ENCODE data around the gene ZNF584.
A peak's percentile ranks its signal among the peaks of the same experiment; 100 is the strongest.
"Not testable (repeated sequence)": the region's sequence is repeated elsewhere in the genome, so short reads cannot be mapped to it uniquely, and the experiment has no call there.

ZNF584 gene

DNA sequence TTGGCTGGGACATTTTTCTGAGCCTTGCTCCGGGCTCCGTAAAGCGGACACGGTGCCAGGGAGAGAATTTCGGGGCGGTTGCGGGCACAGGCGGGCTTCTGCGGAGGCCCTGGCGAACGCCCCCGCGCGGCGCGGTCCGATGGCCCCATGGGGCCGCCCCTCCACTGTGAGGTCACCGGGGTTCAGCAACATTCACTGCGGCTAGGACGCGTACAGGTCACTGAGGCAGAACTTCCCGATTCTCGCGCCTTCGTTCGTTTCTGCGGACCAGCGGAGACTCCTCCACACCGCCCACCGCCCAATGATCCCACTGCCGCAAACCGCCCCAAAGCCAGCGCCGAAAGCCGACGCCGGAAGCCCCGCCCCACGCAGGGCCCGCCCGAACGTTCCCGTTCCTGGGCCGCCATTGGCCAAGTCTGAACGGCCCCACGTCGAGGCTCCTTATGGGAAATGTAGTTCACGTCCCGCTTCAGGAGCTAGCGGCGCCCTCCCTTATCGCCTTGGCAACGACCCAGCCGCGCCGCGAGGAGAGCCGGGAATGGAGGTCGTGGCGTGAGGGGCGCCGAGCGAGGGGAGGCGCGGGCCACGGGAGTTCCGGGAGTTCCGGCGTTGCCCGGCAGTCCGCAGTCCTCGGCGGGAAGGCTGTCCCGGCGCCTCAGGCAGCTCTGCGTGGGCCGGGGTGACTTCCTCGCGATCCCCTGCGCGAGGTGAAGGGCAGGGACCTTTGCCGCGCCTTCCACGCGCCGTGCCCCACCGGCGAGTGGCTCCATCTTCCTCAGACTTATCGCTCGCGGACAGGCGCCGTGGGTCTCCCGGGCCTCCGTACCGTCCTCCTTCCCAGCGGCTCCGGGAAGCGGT lies at the start of gene ZNF584:
Gene ZNF584 (plus strand): TSS at position 498 of the 858 bp plus-strand sequence. CDS start 499 bp downstream, outside the sequence.
- peak; percentile 97 for DNase-seq

DNA sequence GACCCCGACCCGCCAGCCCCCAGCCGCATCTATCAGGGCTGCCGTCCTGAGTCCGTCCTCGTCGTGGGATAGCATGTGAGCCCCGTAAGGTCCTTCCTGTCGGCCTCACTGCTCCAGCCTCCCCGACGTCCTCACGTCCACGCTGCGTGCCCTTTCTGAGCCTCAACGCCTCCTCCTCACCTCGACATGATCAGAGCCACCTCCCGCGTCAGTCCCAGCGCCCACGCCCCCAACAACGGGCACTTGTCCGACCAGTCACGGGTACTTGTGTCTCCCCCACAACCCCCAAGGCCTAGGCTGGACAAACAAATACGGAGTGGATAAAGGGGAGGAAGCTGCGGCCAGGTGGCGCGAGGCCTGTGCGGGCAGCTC lies 46.6 kb upstream of the ZNF584 start:
- peak; percentile 84 for DNase-seq

DNA sequence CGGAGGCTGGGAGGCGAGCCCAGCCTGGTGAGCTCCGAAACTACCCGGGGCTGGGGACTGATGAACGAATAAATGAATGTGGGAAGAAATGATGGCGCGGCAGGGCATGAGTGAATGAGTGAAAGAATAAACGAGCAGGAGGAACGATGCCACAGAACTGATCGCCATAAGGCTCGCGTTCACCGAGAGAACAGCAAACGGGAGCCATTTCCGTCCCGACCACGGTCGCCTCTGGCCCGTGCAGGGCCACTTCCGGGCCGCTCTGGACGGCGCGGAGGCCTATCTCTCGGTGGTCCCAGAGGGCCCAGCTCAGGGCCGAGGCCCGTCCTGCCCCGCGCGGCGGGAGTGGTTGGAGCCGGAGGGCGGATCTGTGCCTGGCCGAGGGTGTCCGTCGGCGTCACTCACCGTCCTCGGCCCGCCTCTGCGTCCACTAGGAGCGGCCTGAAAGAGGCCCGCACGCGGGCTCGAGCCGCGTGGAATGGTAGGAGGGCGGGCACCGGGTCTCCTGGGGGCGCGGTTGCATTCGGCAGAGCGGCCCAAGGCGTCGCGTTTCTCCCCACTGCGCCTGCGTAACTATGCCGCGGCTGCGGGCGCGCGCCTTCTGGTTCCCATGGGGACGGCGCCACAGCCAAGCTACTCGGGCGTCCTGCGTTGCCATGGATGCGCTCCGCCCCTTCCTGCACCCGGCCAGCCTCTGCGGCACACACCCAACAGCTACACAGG lies 46.0 kb upstream of the ZNF584 start, which contains the start of gene ZNF497:
Gene ZNF497 (minus strand): TSS at position 480 of the 723 bp plus-strand sequence. CDS start 5,116 bp downstream, outside the sequence.
- DNase-seq = peak; percentile 98

DNA sequence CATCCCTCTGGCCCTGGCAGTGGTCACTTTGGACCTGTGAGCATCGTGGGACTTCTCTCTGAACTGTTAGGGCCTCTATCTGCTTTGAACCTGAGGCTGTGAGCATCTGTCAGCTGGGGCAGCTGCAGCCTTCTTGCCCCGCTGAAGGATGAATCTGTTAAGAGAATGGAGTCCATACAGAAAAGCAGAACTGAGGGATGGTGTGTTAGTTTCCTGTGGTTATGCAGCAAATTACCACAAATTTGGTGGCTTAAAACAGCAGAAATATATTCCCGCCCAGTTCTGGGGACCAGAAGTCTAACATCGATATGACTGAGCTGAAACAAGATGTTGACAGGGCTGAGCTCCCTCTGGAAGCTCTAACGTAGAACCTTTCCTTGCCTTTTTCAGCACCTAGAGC lies 44.3 kb upstream of the ZNF584 start:
- no peak for DNase-seq

GRCh38 chr19:58366585-58367430 lies 41.6 kb upstream of the ZNF584 start:
- DNase-seq = no peak

DNA sequence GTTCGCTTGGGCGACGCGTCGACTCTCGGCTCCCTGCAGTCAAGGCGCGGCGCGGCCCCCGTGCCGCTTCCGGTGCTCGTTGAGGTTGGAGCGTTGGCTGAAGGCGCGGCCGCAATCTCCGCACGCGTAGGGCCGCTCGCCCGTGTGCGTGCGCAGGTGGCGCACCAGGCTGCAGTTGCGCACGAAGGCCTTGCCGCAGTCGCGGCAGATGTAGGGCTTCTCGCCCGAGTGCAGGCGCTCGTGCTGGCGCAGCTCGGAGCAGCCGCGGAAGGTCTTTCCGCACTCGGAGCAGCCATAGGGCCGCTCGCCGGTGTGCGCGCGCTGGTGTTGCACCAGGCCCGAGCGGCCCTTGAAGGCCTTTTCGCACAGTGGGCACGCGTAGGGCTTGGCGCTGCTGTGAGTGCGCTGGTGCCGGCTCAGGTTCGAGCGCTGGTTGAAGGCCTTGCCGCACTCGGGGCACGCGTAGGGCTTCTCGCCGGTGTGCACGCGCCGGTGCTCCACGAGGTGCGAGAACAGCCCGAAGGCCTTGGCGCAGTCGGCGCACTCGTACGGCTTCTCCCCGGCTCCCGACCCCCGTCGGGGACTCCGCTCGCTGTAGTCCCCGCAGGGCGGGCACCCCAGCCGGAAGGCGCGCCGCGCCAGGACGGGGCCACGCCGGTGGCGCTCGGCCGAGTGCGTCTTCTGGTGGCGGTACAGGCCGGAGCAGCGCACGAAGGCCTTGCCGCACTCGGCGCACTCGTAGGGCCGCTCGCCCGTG lies 40.6 kb upstream of the ZNF584 start:
- DNase-seq = no peak

DNA sequence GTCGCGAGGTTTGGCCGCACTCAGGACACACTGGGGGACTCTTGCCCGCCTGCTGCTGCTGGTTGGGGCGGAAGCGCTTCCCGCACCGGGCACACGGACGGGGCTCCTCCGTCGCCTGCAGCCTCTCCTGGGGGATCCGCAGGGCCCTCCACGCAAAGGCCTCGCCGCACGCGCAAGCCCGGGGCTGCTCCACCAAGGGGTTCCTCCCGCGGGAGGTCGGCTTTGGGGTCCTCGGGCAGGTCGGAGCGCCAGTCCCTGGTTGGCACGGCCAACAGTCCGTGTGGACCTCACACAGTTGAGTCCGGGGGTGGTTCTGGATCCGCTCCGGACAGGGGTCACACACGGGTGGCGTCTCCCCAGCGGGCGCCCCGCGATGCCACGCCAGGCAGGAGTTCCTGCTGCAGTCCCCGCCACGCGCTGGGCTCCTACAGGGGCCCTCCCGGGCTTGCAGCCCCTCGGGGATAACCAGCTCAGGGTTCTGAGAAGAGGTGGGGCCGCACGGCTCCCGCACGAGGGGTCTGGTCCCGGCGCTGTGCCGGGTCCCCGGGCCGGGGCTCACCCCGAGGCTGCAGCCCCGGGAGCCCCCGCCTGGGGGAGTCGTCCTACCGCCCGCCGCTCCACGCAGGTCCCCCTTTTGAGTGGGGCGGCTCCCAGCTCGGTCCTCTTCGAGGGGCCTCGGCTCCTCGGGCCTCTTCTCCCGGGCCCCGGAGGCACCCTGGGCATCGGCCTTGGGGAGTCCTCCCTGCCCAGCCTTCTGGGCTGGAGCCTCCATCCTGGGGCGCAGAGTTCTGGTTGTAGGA lies 39.7 kb upstream of the ZNF584 start:
- DNase-seq = no peak

GRCh38 chr19:58372311-58373133 lies 35.9 kb upstream of the ZNF584 start:
- DNase-seq = no peak

DNA sequence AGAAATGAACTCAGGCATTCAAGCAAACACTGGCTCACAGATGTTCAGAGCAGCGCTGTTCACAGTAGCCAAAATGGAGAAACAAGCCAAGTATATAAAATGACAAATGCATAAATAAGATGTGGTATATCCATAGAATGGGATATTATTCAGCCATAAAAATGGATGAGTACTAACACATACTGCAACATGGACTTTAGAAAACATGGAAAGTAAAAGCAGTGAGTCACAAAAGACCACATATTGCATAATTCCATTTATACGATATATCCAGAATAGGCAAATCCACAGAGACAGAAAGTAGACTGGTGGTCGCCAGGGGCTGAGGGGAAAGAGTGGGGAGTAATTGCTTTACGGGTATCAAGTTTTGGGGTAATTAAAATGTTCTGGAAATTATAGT lies 34.2 kb upstream of the ZNF584 start:
- DNase-seq = no peak

- DNase-seq = not testable (repeated sequence)
Observed at GRCh38 chr19:58376724-58377123, 31.7 kb upstream of the ZNF584 start.

DNA sequence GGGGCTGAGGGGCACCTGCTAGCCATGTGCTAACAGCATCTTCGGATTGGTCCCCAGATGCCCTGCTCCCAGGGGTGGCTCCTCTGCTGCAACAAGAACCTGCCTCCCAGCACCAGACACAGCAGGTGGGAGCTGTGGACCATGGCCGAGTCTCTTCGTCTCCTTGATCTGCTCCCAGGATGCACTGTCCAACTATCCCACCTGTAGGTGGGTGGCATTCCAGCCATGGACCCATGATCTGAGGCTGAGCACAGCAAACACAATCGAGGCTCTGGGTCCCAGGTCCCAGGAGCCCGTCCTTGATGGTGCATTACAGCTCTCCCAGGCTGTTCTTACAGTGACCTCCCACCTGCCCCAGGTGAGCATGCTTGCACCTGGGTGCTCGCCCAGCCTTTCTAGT lies 29.2 kb upstream of the ZNF584 start:
- DNase-seq = no peak

DNA sequence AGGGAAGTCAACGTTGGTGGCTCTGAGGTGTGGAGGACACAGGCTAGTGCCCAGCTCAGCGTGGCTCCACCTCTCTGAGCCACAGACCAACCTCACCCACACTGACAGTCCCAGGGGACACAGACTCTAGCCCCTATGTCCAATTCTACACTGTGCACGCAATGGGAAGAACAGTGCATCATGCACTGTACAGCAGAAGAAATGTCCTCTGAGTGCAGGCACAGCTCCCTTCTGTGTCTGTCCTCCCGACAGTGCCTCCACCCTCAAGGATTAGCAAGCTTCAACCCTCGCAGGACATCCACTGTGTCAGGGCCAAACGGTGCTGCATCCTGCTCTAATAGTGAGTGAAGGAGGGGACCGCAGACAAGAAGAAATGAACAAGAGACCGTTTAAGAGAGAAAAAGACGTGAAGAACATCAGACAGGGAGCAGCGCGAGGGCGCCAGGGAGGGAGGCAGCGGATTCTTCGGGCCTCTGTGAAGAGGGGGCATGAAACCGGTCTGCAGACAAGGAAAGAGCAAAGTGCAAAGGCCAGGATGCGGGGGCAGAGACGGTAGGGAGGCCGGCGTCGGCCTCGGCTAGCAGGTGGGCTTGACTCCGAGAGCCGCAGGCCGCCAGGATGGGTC lies 28.3 kb upstream of the ZNF584 start:
- no peak for DNase-seq

DNA sequence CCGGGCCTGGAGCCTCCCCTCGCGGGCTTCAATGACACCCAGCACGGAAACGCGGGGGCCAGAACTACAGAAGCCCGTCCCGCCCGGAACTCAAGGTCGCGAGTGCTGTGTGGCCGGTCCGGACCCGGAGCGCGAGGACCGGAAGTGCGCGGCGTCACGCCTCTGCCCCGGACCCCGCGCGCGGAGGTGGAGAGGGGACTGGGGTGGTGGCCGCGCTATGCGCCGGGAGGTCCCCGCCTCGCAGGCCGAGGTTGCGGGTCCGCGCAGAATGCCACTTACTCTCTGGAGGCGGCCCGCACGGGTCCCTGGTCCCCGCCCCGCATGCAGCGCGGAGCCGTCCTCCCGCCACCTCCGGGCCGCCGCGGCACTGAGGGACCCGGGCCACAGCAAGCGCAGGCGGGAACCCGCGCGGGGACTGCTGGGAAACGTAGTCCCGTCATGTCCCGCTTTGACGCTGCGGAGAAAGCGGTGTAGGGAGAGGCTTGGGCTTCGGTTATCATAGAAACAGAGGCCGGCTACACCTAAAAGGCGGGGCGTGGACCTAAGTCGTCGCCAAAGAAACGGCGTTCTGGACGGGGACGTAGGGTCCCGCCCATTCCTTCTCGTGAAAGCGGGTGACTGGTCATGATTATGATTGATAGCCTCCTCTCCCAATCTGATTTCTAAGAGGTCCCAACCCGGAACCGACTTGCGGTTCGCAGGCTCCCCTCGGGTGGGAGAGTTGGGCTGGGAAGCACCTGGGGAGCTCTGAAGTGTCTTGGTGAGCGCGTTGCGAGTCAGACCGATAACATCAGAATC lies 27.6 kb upstream of the ZNF584 start, which contains the start of gene ZNF837:
Gene ZNF837 (minus strand): TSS at position 369 of the 798 bp plus-strand sequence. CDS start 11,698 bp downstream, outside the sequence.
- peak; percentile 97 for DNase-seq

DNA sequence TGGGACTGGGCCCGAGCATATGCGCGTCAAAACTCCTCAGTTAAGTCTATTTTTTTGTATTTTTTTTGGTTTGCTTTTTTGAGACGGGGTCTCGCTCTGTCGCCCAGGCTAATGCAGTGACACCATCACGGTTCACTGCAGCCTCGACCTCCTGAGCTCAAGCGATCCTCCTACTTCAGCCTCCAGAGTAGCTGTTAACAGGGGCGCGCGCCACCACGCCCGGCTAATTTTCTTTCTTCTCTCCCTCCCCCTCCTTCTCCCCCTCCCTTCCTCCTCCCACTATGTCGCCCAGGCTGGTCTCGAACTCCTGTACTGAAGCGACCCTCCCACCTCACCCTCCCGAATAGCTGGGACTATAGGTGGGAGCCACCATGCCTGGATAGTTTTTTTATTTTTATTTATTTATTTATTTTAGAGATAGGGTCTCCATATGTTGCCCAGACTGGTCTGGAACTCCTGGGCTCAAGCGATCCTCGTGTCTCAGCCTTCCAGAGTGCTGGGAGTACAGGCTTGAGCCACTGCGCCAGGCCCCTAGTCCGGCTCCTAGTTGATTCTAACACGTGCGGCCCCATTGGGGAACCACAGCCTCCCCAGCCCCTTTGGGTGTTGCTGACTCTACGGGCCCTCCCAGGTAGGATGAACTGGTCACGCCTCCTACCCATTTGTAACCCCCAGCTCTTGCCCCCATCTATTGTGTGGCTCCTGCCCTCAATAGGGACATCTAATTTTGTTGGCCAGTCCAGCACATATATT lies 26.8 kb upstream of the ZNF584 start:
- peak; percentile 55 for DNase-seq

GRCh38 chr19:58382997-58383603 lies 25.3 kb upstream of the ZNF584 start:
- DNase-seq = peak; percentile 44

DNA sequence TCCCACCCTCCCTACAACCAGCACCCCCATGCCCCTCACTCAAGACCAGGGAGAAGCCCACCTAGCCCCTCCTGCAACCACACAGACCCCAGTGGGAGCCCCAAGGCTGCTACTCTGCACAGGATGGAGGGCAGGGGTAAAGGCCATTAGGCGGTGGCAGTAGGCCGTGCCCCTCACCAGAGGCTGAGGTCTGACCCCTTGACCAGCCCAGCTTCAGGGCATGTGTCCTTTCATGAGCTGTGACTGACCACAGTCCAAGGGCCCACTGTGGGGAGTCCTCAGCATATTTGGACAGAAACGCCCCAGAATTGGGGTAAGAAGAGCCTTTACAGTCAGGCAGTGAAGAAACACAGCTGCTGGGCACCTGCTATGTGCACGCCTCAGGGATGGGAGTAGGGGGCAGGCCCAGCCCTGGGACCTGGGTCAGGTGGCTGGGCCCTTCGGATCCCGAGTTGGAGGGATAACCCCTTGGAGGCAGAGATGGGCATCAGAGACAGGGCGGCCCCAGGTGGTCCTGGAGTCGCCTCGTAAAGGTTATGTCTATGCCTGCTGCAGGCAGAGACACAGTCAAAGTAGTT lies 23.0 kb upstream of the ZNF584 start:
- no peak for DNase-seq

- peak; percentile 73 for DNase-seq
Observed at GRCh38 chr19:58385891-58386575, 22.4 kb upstream of the ZNF584 start.

Measured in activated CD8-positive, alpha-beta memory T cell treated with anti-CD3 and anti-CD28 coated beads, Interleukin-2, amount 50 U/mL, for 48 hours (primary cell).